IPS-20b (cell line): Measurements from ENCODE around the gene ERCC5.

Experiments used
- H3K27ac ChIP-seq: one replicate; pipeline ENCODE4 v1.5.1; 2013; ENCODE audit warnings: low read length
- H3K27me3 ChIP-seq: 2 replicates; pipeline ENCODE4 v1.6.1; 2013; ENCODE audit warnings: mild to moderate bottlenecking, low read length, inconsistent platforms; ENCODE audit not compliant: insufficient read depth
- H3K36me3 ChIP-seq: 2 replicates; pipeline ENCODE4 v1.6.1; 2013; ENCODE audit warnings: low read depth, mild to moderate bottlenecking, inconsistent platforms, low read length, moderate library complexity; ENCODE audit not compliant: insufficient read depth
- H3K4me1 ChIP-seq: 2 replicates; pipeline ENCODE4 v1.6.1; 2013; ENCODE audit warnings: mild to moderate bottlenecking, control low read depth, inconsistent platforms, low read length, moderate library complexity; ENCODE audit not compliant: insufficient read depth
- H3K4me3 ChIP-seq: 2 replicates; pipeline ENCODE4 v1.5.1; 2013; ENCODE audit warnings: mild to moderate bottlenecking, low read length, inconsistent platforms
- H3K9ac ChIP-seq: 2 replicates; pipeline ENCODE4 v1.6.1; 2013; ENCODE audit warnings: low read depth, mild to moderate bottlenecking, inconsistent platforms, low read length, moderate library complexity
- H3K9me3 ChIP-seq: 2 replicates; pipeline ENCODE4 v1.6.1; 2013; ENCODE audit warnings: mild to moderate bottlenecking, low read depth, low read length, inconsistent platforms; ENCODE audit not compliant: insufficient read depth

Gene ERCC5

GRCh38 chr13:102872531-102872930, 26.7 kb downstream of the ERCC5 start:
- Histone ChIP-seq H3K4me1 (peaks cover 7% of the 10 kb centered on the region), H3K27me3 (no peaks in the 10 kb centered on the region), H3K4me3 (no peak overlapping the region), H3K9ac (no peak overlapping the region), H3K27ac (no peak overlapping the region), H3K36me3 (peaks cover 35% of the 10 kb centered on the region), H3K9me3 (no peaks in the 10 kb centered on the region)

- H3K36me3 ChIP-seq, result peaks cover 26% of the 10 kb centered on the region
- H3K27ac ChIP-seq, result no peak overlapping the region
- peaks cover 7% of the 10 kb centered on the region for H3K4me1 ChIP-seq
- no peak overlapping the region for H3K4me3 ChIP-seq
- no peaks in the 10 kb centered on the region for H3K27me3 ChIP-seq
- H3K9me3 ChIP-seq, result no peaks in the 10 kb centered on the region
- no peak overlapping the region for H3K9ac ChIP-seq
These were observed 27.8 kb downstream of the ERCC5 start for GRCh38 chr13:102873653-102874052.

GRCh38 chr13:102875256-102875655, 29.4 kb downstream of the ERCC5 start:
- peaks cover 7% of the 10 kb centered on the region for H3K4me1 ChIP-seq
- no peak overlapping the region for H3K27ac ChIP-seq
- H3K27me3 ChIP-seq, result no peaks in the 10 kb centered on the region
- H3K4me3 ChIP-seq, result no peak overlapping the region
- H3K36me3 ChIP-seq, result peaks cover 25% of the 10 kb centered on the region
- H3K9ac ChIP-seq, result no peak overlapping the region
- no peaks in the 10 kb centered on the region for H3K9me3 ChIP-seq

- no peaks in the 10 kb centered on the region for H3K27me3 ChIP-seq
- H3K9ac ChIP-seq, result no peak overlapping the region
- no peaks in the 10 kb centered on the region for H3K9me3 ChIP-seq
- H3K27ac ChIP-seq, result no peak overlapping the region
- no peak overlapping the region for H3K4me3 ChIP-seq
- peaks cover 7% of the 10 kb centered on the region for H3K4me1 ChIP-seq
- peaks cover 22% of the 10 kb centered on the region for H3K36me3 ChIP-seq
These were observed 31.5 kb downstream of the ERCC5 start for GRCh38 chr13:102877303-102877702.

- Histone ChIP-seq H3K36me3 (peaks cover 11% of the 10 kb centered on the region; the same call in 1 of the 2 replicates), H3K9ac (no peak overlapping the region), H3K27ac (no peak overlapping the region), H3K4me3 (no peak overlapping the region), H3K4me1 (peaks cover 7% of the 10 kb centered on the region), H3K27me3 (no peaks in the 10 kb centered on the region), H3K9me3 (no peaks in the 10 kb centered on the region)
These were observed 32.6 kb downstream of the ERCC5 start for GRCh38 chr13:102878481-102878880.

GRCh38 chr13:102879793-102880499, 34.1 kb downstream of the ERCC5 start:
- H3K27me3 ChIP-seq, result no peaks in the 10 kb centered on the region
- H3K27ac ChIP-seq, result no peak overlapping the region

GRCh38 chr13:102881819-102882686, 36.2 kb downstream of the ERCC5 start:
- no peaks in the 10 kb centered on the region for H3K27me3 ChIP-seq
- no peaks in the 10 kb centered on the region for H3K9me3 ChIP-seq
- no peak overlapping the region for H3K9ac ChIP-seq
- H3K4me3 ChIP-seq, result no peak overlapping the region
- H3K36me3 ChIP-seq, result no peaks in the 10 kb centered on the region
- 0 out of 2 replicates have a peak, but pooled peaks cover 2% of the 10 kb centered on the region for H3K4me1 ChIP-seq
- no peak overlapping the region for H3K27ac ChIP-seq

More at GRCh38 chr13:102879793-102880499, 34.1 kb downstream of the ERCC5 start:
- Histone ChIP-seq H3K36me3 (0 out of 2 replicates have a peak, but pooled peaks cover 6% of the 10 kb centered on the region), H3K9me3 (no peaks in the 10 kb centered on the region), H3K4me3 (no peak overlapping the region), H3K9ac (no peak overlapping the region), H3K4me1 (peaks cover 7% of the 10 kb centered on the region)

GRCh38 chr13:102892503-102892902, 46.7 kb downstream of the ERCC5 start:
- H3K4me1 ChIP-seq, result no peaks in the 10 kb centered on the region
- H3K27ac ChIP-seq, result no peak overlapping the region
- H3K4me3 ChIP-seq, result no peak overlapping the region
- H3K27me3 ChIP-seq, result no peaks in the 10 kb centered on the region
- no peaks in the 10 kb centered on the region for H3K36me3 ChIP-seq
- H3K9me3 ChIP-seq, result no peaks in the 10 kb centered on the region
- no peak overlapping the region for H3K9ac ChIP-seq

- no peak overlapping the region for H3K9ac ChIP-seq
These were observed 51.7 kb downstream of the ERCC5 start for GRCh38 chr13:102897371-102898138.

GRCh38 chr13:102900193-102900608, 54.4 kb downstream of the ERCC5 start:
- no peaks in the 10 kb centered on the region for H3K9me3 ChIP-seq
- H3K27ac ChIP-seq, result no peak overlapping the region
- H3K9ac ChIP-seq, result no peak overlapping the region
- no peak overlapping the region for H3K4me3 ChIP-seq
- H3K4me1 ChIP-seq, result no peaks in the 10 kb centered on the region
- no peaks in the 10 kb centered on the region for H3K36me3 ChIP-seq
- H3K27me3 ChIP-seq, result no peaks in the 10 kb centered on the region

More at GRCh38 chr13:102897371-102898138, 51.7 kb downstream of the ERCC5 start:
- no peaks in the 10 kb centered on the region for H3K4me1 ChIP-seq
- no peaks in the 10 kb centered on the region for H3K27me3 ChIP-seq
- H3K4me3 ChIP-seq, result no peak overlapping the region
- H3K36me3 ChIP-seq, result no peaks in the 10 kb centered on the region
- H3K9me3 ChIP-seq, result no peaks in the 10 kb centered on the region
- no peak overlapping the region for H3K27ac ChIP-seq

- Histone ChIP-seq H3K27me3 (no peaks in the 10 kb centered on the region), H3K36me3 (no peaks in the 10 kb centered on the region), H3K27ac (no peak overlapping the region), H3K4me3 (no peak overlapping the region), H3K4me1 (no peaks in the 10 kb centered on the region), H3K9ac (no peak overlapping the region), H3K9me3 (no peaks in the 10 kb centered on the region)
These were observed 55.2 kb downstream of the ERCC5 start for GRCh38 chr13:102901056-102901455.
